ENCODE data around the gene ALKBH1. TPM values are rescaled to one million over a fixed set of nuclear protein-coding genes. Genes with fewer than 3 reads are reported as not detected.

Gene ALKBH1
- total RNA-seq, 1 donor from 2014 or later, result 18.0 TPM

- ATAC-seq (ENCODE audit: low read depth), result no peak
- no peaks in the 10 kb centered on the region for H3K36me3 Mint-ChIP-seq (ENCODE audit: low read depth)
- peaks cover 3% of the 10 kb centered on the region for H3K4me1 Mint-ChIP-seq
- ChIA-PET CTCF (no interaction called here), POLR2A (interaction anchor here (0.5 kb wide), 1 partner anchor 93 kb away, joined by 3 read pairs; no protein-coding TSS in a partner anchor)
- no peak for DNase-seq
- intact Hi-C loops (cut with micrococcal nuclease), result no loop called here
- no peaks in the 10 kb centered on the region for H3K27me3 Mint-ChIP-seq
- no peak overlapping the region for H3K4me3 Mint-ChIP-seq
- no peak overlapping the region for H3K27ac Mint-ChIP-seq
- H3K9me3 Mint-ChIP-seq, result no peaks in the 10 kb centered on the region
- no peak for TF ChIP-seq CTCF (IDR thresholded peaks at IDR 0.05)
Observed at GRCh38 chr14:77657280-77657679, 50.5 kb downstream of the ALKBH1 start.

- no peak overlapping the region for H3K27ac Mint-ChIP-seq
- TF ChIP-seq CTCF (IDR thresholded peaks at IDR 0.05), result no peak
- no peaks in the 10 kb centered on the region for H3K9me3 Mint-ChIP-seq
- H3K4me3 Mint-ChIP-seq, result no peak overlapping the region
- CTCF ChIA-PET, result interaction anchor here (1.1 kb wide), 1 partner anchor 913 kb away, joined by 3 read pairs; no protein-coding TSS in a partner anchor
- peaks cover 3% of the 10 kb centered on the region for H3K4me1 Mint-ChIP-seq
- no peaks in the 10 kb centered on the region for H3K36me3 Mint-ChIP-seq (ENCODE audit: low read depth)
- ATAC-seq (ENCODE audit: low read depth) (no peak), DNase-seq (no peak)
- H3K27me3 Mint-ChIP-seq, result no peaks in the 10 kb centered on the region
- intact Hi-C loops (cut with micrococcal nuclease), result no loop called here
- POLR2A ChIA-PET, result no interaction called here
Observed at GRCh38 chr14:77654001-77654441, 53.8 kb downstream of the ALKBH1 start.

GRCh38 chr14:77649326-77649725 is 58.5 kb downstream of the ALKBH1 start:
- Mint-ChIP-seq H3K9me3 (peaks cover 2% of the 10 kb centered on the region), H3K4me3 (no peak overlapping the region), H3K36me3 (ENCODE audit: low read depth) (no peaks in the 10 kb centered on the region), H3K27ac (no peak overlapping the region), H3K27me3 (no peaks in the 10 kb centered on the region), H3K4me1 (no peaks in the 10 kb centered on the region)
- ChIA-PET POLR2A (no interaction called here), CTCF (no interaction called here)
- no peak for TF ChIP-seq CTCF (IDR thresholded peaks at IDR 0.05)
- DNase-seq (no peak), ATAC-seq (ENCODE audit: low read depth) (no peak)
- intact Hi-C loops (cut with micrococcal nuclease), result no loop called here

- no peaks in the 10 kb centered on the region for H3K27me3 Mint-ChIP-seq
- CTCF ChIA-PET, result no interaction called here
- DNase-seq, result no peak
- POLR2A ChIA-PET, result no interaction called here
- H3K36me3 Mint-ChIP-seq (ENCODE audit: low read depth), result no peaks in the 10 kb centered on the region
- no peaks in the 10 kb centered on the region for H3K4me1 Mint-ChIP-seq
- TF ChIP-seq CTCF (IDR thresholded peaks at IDR 0.05), result no peak
- H3K4me3 Mint-ChIP-seq, result no peak overlapping the region
- H3K9me3 Mint-ChIP-seq, result peaks cover 2% of the 10 kb centered on the region
- intact Hi-C loops (cut with micrococcal nuclease), result no loop called here
- H3K27ac Mint-ChIP-seq, result no peak overlapping the region
- ATAC-seq (ENCODE audit: low read depth), result no peak
Observed at GRCh38 chr14:77648520-77649200, 59.2 kb downstream of the ALKBH1 start.

- ATAC-seq (ENCODE audit: low read depth) (no peak), DNase-seq (no peak)
- TF ChIP-seq CTCF (IDR thresholded peaks at IDR 0.05), result no peak
- Mint-ChIP-seq H3K4me1 (no peaks in the 10 kb centered on the region), H3K36me3 (ENCODE audit: low read depth) (no peaks in the 10 kb centered on the region), H3K27me3 (no peaks in the 10 kb centered on the region), H3K27ac (no peak overlapping the region), H3K9me3 (peaks cover 2% of the 10 kb centered on the region), H3K4me3 (no peak overlapping the region)
- ChIA-PET CTCF (no interaction called here), POLR2A (no interaction called here)
- intact Hi-C loops (cut with micrococcal nuclease), result no loop called here
Observed at GRCh38 chr14:77647853-77648252, 60.0 kb downstream of the ALKBH1 start.
